ENCODE data around the gene TMEM250. TPM values are rescaled to one million over a fixed set of nuclear protein-coding genes. Genes with fewer than 3 reads are reported as not detected.

The TMEM250 gene
- total RNA-seq, 4 donors from 2014 or later: 23.5 to 35.3 (median 25.6) TPM

- no peaks in the 10 kb centered on the region for H3K27me3 ChIP-seq
- WGBS, 2 donors: 67% methylated on average over 25 to 31 of the region's 31 CpGs
- intact Hi-C loops (cut with DNase I): no loop called here
These were observed 13.2 kb upstream of the TMEM250 start for GRCh38 chr9:136131629-136132511.

GRCh38 chr9:136129176-136129575 lies 10.5 kb upstream of the TMEM250 start:
- intact Hi-C loops (cut with DNase I): loop anchor here (10.0 kb wide), 1 partner anchor 236 kb away; the partner anchor contains the start of gene DNLZ
- Histone ChIP-seq H3K9me3 (no peaks in the 10 kb centered on the region), H3K36me3 (no peaks in the 10 kb centered on the region), H3K4me3 (replicated peaks in 1 of 3) (no peak overlapping the region), H3K4me1 (peaks cover 12 to 31% of the 10 kb centered on the region in 2 donors), H3K27ac (no peak overlapping the region), H3K27me3 (no peaks in the 10 kb centered on the region)
- TF ChIP-seq POLR2A (IDR thresholded peaks at IDR 0.05) (no peak), CTCF (IDR thresholded peaks at IDR 0.05) (no peak)
- 61 to 76% methylated on average over 13 to 17 of the region's 17 CpGs for WGBS, 2 donors
- DNase-seq: no peak

More at GRCh38 chr9:136131629-136132511, 13.2 kb upstream of the TMEM250 start:
- no peaks in the 10 kb centered on the region for H3K36me3 ChIP-seq
- no peak for TF ChIP-seq POLR2A (IDR thresholded peaks at IDR 0.05)
- TF ChIP-seq CTCF (IDR thresholded peaks at IDR 0.05): no peak
- DNase-seq: no peak
- no peak overlapping the region for H3K27ac ChIP-seq
- H3K4me1 ChIP-seq: peaks cover 12 to 31% of the 10 kb centered on the region in 2 donors
- no peak overlapping the region for H3K4me3 ChIP-seq (replicated peaks in 1 of 3)
- H3K9me3 ChIP-seq: no peaks in the 10 kb centered on the region

GRCh38 chr9:136128436-136128835 lies 9.8 kb upstream of the TMEM250 start:
- Histone ChIP-seq H3K27ac (no peak overlapping the region), H3K4me3 (replicated peaks in 1 of 3) (no peak overlapping the region), H3K36me3 (no peaks in the 10 kb centered on the region), H3K4me1 (peaks cover 8 to 26% of the 10 kb centered on the region in 2 donors), H3K9me3 (no peaks in the 10 kb centered on the region), H3K27me3 (no peaks in the 10 kb centered on the region)
- intact Hi-C loops (cut with DNase I): loop anchor here (10.0 kb wide), 1 partner anchor 236 kb away; the partner anchor contains the start of gene DNLZ
- no peak for TF ChIP-seq CTCF (IDR thresholded peaks at IDR 0.05)
- no peak for TF ChIP-seq POLR2A (IDR thresholded peaks at IDR 0.05)
- no peak for DNase-seq
- WGBS, 2 donors: 79 to 80% methylated on average over 15 to 16 of the region's 17 CpGs

GRCh38 chr9:136127313-136127712 lies 8.6 kb upstream of the TMEM250 start:
- no peaks in the 10 kb centered on the region for H3K36me3 ChIP-seq
- no peaks in the 10 kb centered on the region for H3K9me3 ChIP-seq
- intact Hi-C loops (cut with DNase I): loop anchor here (10.0 kb wide), 1 partner anchor 237 kb away; the partner anchor contains the start of gene DNLZ
- WGBS, 2 donors: 84 to 85% methylated on average over 18 of the region's 18 CpGs
- H3K27ac ChIP-seq: no peak overlapping the region
- H3K4me3 ChIP-seq (replicated peaks in 1 of 3): no peak overlapping the region
- TF ChIP-seq CTCF (IDR thresholded peaks at IDR 0.05) (no peak), POLR2A (IDR thresholded peaks at IDR 0.05) (no peak)
- peaks cover 7 to 25% of the 10 kb centered on the region in 2 donors for H3K4me1 ChIP-seq
- DNase-seq: no peak
- H3K27me3 ChIP-seq: no peaks in the 10 kb centered on the region
